ENCODE results near the gene ATP4A. TPM values are rescaled to one million over a fixed set of nuclear protein-coding genes. Genes with fewer than 3 reads are reported as not detected.

ATP4A gene
- total and polyA plus RNA-seq, 2 donors (not counting 1 experiment from before 2014, with no cell fraction given), result not detected

DNA sequence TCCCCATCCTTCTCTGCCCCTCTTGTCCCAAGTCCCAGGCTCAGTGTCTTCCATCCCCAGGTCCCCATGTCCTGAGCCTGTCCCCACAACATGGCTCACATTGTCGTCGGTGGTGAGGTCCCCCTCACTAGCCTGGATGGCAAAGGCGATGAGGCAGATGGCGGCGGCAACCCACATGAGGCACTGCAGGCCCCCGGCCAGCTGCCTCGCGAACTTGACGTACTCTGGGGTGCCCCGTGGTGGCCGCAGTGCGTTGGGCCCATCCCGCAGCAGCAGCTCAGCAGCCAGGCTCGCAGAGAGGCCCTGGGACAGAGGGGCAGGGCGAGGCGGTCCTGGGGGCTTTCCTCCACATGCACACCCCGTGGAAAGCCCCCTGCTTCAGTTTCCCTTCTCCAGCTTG lies 1.1 kb downstream of the ATP4A start:
- no peaks in the 10 kb centered on the region for H4K20me1 ChIP-seq (ENCODE audit: control insufficient read depth, insufficient read depth, low read length, poor library complexity, severe bottlenecking)
- H3K27me3 ChIP-seq (replicated peaks in 1 of 4; ENCODE audit: control extremely low read depth in 1 of 4, control insufficient read depth in 3 of 4, insufficient read depth in 4 of 4, low read length in 3 of 4), result peaks cover 0 to 42% (median 10%) of the 10 kb centered on the region in 4 experiments
- no peak overlapping the region for H3K27ac ChIP-seq (ENCODE audit: low read length in 2 of 2)
- no peak for DNase-seq
- H2AFZ ChIP-seq (ENCODE audit: insufficient read depth, low read depth, low read length, poor library complexity, severe bottlenecking), result no peak overlapping the region
- ATAC-seq (ENCODE audit: low read depth), result no peak
- H3K4me2 ChIP-seq (replicated peaks; ENCODE audit: low read depth, low read length, poor library complexity, severe bottlenecking), result no peak overlapping the region
- Mint-ChIP-seq H3K27ac (no peak overlapping the region), H3K4me3 (no peak overlapping the region), H3K27me3 (peaks cover 47% of the 10 kb centered on the region), H3K4me1 (peaks cover 20% of the 10 kb centered on the region), H3K9me3 (ENCODE audit: insufficient read depth) (no peaks in the 10 kb centered on the region)
- 70% methylated on average over 17 of the region's 17 CpGs for WGBS (ENCODE audit: insufficient coverage)
- ChIA-PET CTCF (no interaction called here), POLR2A (no interaction called here)
- no peaks in the 10 kb centered on the region for H3K79me2 ChIP-seq (ENCODE audit: control insufficient read depth, insufficient read depth, low read length)
- no peak overlapping the region for H3K4me3 ChIP-seq (ENCODE audit: control extremely low read depth in 1 of 5, extremely low read depth in 1 of 5, insufficient read depth in 1 of 5, low read depth in 2 of 5, low read length in 4 of 5)
- H3K4me1 ChIP-seq (ENCODE audit: control insufficient read depth in 2 of 2, insufficient read depth in 2 of 2, low read length in 2 of 2), result peaks cover 23% of the 10 kb centered on the region in 2 donors
- no peak for TF ChIP-seq EZH2 (IDR thresholded peaks at IDR 0.05; ENCODE audit: borderline replicate concordance, insufficient read depth, low read depth, low read length, poor library complexity, severe bottlenecking)
- TF ChIP-seq, protein P1, sequence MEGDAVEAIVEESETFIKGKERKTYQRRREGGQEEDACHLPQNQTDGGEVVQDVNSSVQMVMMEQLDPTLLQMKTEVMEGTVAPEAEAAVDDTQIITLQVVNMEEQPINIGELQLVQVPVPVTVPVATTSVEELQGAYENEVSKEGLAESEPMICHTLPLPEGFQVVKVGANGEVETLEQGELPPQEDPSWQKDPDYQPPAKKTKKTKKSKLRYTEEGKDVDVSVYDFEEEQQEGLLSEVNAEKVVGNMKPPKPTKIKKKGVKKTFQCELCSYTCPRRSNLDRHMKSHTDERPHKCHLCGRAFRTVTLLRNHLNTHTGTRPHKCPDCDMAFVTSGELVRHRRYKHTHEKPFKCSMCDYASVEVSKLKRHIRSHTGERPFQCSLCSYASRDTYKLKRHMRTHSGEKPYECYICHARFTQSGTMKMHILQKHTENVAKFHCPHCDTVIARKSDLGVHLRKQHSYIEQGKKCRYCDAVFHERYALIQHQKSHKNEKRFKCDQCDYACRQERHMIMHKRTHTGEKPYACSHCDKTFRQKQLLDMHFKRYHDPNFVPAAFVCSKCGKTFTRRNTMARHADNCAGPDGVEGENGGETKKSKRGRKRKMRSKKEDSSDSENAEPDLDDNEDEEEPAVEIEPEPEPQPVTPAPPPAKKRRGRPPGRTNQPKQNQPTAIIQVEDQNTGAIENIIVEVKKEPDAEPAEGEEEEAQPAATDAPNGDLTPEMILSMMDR (IDR thresholded peaks at IDR 0.05), result no peak
- H3K9ac ChIP-seq (ENCODE audit: low read length), result no peak overlapping the region
- intact Hi-C loops (cut with micrococcal nuclease), result no loop called here
- no peaks in the 10 kb centered on the region for H3K36me3 ChIP-seq (replicated peaks in 1 of 2; ENCODE audit: control extremely low read depth in 1 of 2, control insufficient read depth in 1 of 2, extremely low read depth in 1 of 2, insufficient read depth in 2 of 2, low read length in 1 of 2)
- peaks cover 0 to 14% (median 0%) of the 10 kb centered on the region in 3 donors for H3K9me3 ChIP-seq (ENCODE audit: control extremely low read depth in 1 of 3, control insufficient read depth in 2 of 3, insufficient read depth in 1 of 3, low read length in 2 of 3)

DNA sequence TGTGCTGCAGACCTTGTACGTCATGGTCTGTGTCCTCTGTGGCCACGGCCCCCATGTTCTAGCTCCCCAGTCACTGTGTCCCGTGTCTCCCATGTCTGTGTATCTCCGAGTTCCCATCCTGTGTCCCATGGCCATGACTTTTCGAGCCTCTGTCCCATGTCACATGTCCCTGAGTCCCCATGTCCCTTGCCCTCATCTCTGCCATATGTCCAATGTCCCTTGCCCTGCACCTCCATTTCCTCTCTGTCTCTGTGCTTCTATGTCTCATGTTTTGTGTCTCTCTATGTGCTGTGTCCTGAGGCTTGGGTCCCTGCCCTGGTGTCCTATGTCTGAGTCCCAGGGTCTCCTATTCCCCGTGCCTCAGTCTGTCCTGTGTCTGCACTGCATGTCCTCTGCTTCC lies 2.0 kb downstream of the ATP4A start:
- Histone ChIP-seq H4K20me1 (ENCODE audit: control insufficient read depth, insufficient read depth, low read length, poor library complexity, severe bottlenecking) (no peaks in the 10 kb centered on the region), H3K4me3 (ENCODE audit: control extremely low read depth in 1 of 5, extremely low read depth in 1 of 5, insufficient read depth in 1 of 5, low read depth in 2 of 5, low read length in 4 of 5) (no peak overlapping the region), H3K9me3 (ENCODE audit: control extremely low read depth in 1 of 3, control insufficient read depth in 2 of 3, insufficient read depth in 1 of 3, low read length in 2 of 3) (peaks cover 0 to 14% (median 0%) of the 10 kb centered on the region in 3 donors), H3K36me3 (replicated peaks in 1 of 2; ENCODE audit: control extremely low read depth in 1 of 2, control insufficient read depth in 1 of 2, extremely low read depth in 1 of 2, insufficient read depth in 2 of 2, low read length in 1 of 2) (no peaks in the 10 kb centered on the region), H3K4me2 (replicated peaks; ENCODE audit: low read depth, low read length, poor library complexity, severe bottlenecking) (no peak overlapping the region), H3K4me1 (ENCODE audit: control insufficient read depth in 2 of 2, insufficient read depth in 2 of 2, low read length in 2 of 2) (peaks cover 23 to 24% of the 10 kb centered on the region in 2 donors), H3K79me2 (ENCODE audit: control insufficient read depth, insufficient read depth, low read length) (no peaks in the 10 kb centered on the region), H3K9ac (ENCODE audit: low read length) (no peak overlapping the region), H2AFZ (ENCODE audit: insufficient read depth, low read depth, low read length, poor library complexity, severe bottlenecking) (no peak overlapping the region), H3K27me3 (replicated peaks in 1 of 4; ENCODE audit: control extremely low read depth in 1 of 4, control insufficient read depth in 3 of 4, insufficient read depth in 4 of 4, low read length in 3 of 4) (peaks cover 0 to 47% (median 10%) of the 10 kb centered on the region in 4 experiments), H3K27ac (ENCODE audit: low read length in 2 of 2) (no peak overlapping the region)
- Mint-ChIP-seq H3K4me3 (no peak overlapping the region), H3K4me1 (peaks cover 23% of the 10 kb centered on the region), H3K9me3 (ENCODE audit: insufficient read depth) (no peaks in the 10 kb centered on the region), H3K27me3 (peaks cover 47% of the 10 kb centered on the region), H3K27ac (no peak overlapping the region)
- POLR2A ChIA-PET, result no interaction called here
- TF ChIP-seq, protein P1 (IDR thresholded peaks at IDR 0.05), result no peak
- no peak for TF ChIP-seq EZH2 (IDR thresholded peaks at IDR 0.05; ENCODE audit: borderline replicate concordance, insufficient read depth, low read depth, low read length, poor library complexity, severe bottlenecking)
- DNase-seq (peak; percentile 8), ATAC-seq (ENCODE audit: low read depth) (no peak)
- CTCF ChIA-PET, result no interaction called here
- 83% methylated on average over 5 of the region's 6 CpGs for WGBS (ENCODE audit: insufficient coverage)
- intact Hi-C loops (cut with micrococcal nuclease), result no loop called here

Data from B cell (primary cell).